Head of caudate nucleus (tissue), 42 donors: ENCODE data around the gene CCDC188.
"Not testable (repeated sequence)": the region's sequence is repeated elsewhere in the genome, so short reads cannot be mapped to it uniquely, and the experiment has no call there.

ENCODE experiments used
- DNase-seq, 42 donors: peaks; one replicate each; pipeline versions ENCODE4 v3.0.0 to v3.0.0-alpha.2; 2020 to 2021; ENCODE audit warnings: mixed read lengths in 7 of 42
- intact Hi-C: fragments of 100-400 bp; cut with DNase I; formaldehyde crosslinking; loops from one replicate; pipeline ENCODE4 v1.15.0; 2022

The CCDC188 gene

DNA sequence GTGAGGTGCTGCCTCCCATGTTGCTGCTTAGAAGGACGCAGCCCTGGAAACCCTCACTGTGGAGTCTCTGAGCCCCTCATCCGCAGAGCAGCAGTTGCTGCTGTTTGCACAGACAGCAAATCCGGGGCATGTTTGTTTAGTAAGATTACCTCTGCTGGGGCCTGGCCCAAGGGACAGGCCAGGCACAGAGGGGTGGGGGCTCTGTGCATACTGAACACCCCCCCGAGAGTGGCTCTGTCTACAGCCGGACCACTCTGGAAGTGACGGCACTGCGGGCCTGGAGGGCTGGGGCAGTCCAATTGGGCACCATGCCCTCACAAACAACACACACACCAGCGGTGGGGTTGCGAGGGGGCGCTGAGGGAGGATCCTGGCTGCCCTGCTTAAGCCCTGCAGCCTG, 22.9 kb upstream of the CCDC188 start:
- no peak for DNase-seq
- intact Hi-C loops: loop anchor here (5.0 kb wide), 1 partner anchor 84 kb away; no protein-coding TSS in a partner anchor

DNA sequence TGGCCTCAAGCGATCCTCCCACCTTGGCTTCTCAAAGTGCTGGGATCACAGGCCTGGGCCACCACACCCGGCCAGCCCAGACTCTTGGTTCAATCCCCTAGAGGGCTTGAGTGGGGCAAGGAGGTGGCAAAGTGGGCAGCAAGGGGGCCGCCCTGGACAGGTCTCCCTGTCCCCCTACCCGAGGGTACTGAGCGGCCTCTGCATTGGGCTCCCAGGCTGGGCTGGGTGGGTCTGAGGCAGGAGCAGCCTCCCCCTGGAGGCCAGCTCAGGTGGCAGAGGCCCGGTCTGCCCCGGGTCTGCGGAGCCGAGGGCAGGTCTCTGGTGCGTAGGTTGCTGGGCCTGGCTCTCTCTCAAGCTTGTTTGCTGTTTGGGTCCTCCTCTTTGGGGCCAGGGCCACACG, 22.4 kb upstream of the CCDC188 start:
- intact Hi-C loops: loop anchor here (5.0 kb wide), 1 partner anchor 84 kb away; no protein-coding TSS in a partner anchor
- no peak for DNase-seq

DNA sequence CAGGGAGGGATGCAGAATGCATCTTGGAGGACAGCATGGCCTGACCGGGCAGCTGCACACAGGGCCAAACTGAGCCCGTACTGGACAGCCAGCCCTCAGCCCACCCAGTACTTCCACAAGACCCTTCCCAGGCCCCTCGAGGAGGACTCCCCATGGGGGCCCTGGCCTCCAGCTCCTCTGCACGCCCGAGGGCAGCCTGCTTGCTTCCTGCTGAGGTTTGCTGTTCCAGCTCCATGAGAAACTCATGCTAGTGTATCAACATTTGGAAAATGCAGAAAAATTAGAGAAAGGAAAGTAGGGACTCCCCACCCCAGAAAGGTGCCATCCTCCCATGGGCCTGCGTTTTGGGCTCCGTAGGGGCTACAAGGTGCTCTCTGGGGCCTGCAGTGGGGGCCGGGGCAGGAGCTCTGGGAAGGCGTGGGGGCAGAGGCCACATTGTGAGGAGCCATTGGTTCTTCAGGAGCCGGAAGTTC, 21.3 kb upstream of the CCDC188 start:
- intact Hi-C loops: loop anchor here (5.0 kb wide), 1 partner anchor 85 kb away; no protein-coding TSS in a partner anchor
- no peak for DNase-seq

DNA sequence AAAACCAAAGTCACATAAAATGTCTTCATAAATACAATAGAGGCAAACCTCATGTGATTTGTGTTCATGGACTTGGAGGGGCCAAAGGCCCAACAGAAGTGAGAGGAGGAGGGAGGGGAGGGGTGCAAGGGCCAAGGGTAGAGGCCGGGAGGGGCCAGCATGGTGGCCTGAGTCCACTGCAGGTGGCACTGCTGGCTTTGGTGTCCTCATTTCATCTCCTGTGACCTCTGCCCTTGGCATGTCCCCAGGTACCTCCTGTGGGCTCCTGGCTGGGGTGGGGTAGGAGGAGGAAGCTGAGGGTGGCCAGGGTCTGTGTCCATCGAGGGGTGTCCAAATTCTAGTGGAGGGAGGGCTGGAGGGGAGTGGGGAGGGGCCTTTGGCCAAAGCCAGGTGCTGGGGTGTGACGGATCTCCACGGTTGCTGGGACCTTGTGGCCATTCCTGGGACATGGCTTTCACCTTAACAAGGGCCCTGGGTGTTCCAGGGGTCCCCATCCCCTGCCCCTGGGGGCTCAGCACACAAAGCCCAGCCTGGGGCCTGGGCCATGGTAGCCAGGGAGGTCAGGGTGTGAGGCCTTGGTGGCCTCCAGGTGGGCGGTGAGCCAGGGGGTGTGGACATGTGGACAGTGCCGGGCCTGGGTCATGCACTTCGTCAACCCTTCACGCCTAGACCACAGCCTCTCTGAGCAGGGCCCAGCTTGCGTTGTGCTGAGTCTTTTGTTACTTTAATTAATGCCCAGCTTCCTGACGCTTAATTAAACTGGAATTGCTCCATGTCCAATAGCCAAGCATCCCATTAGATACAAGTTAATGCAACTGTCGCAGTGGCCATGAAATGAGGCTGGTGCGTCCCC, 20.7 kb upstream of the CCDC188 start:
- intact Hi-C loops: loop anchor here (5.0 kb wide), 1 partner anchor 86 kb away; no protein-coding TSS in a partner anchor
- DNase-seq: no peak

DNA sequence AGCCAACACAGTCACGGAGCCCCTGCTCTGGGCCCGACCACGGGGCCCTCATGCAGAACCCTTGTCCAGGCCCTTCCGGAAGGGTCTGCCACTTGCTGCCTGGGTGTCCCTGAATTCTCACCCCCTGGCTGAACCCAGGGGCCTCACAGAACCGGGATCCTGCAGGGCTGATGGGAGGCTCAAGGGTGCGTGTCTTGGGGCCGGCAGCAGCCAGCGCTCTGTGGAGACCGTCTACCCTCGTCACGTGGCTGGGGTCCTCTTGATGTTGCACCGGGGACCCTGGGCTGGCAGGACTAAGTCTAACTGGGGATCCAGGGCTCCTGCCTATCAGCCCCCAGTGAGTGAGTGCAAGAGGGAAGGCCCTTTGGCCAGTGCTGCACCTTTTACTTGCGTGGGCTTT, 19.3 kb upstream of the CCDC188 start:
- no peak for DNase-seq

DNA sequence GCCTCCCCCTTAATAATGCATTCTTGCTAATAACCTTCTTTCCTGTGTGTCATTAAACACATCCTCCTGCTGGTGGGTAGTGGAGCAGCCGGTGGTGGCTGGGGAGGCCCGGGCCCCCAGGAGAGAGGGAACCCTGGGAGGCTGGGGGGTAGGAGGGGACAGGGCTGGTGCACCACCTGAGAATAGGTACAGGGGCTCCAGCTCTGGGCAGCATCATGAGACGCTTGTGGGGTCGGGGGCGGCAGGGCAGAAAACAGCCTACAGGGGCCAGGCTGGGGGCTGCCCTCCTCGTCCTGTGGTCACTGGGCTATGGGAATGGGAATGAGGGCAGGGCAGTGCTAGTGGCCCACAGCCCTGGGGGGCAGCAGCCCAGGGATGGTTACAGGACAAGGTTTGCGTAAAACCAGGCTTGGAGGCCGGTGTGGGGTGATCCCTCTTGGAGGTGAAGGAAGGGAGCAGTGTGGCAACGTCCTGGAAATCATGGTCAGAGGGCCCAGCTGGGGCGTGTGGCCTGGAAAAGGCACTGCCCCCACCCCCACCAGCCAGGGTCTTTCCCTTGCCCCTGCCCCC, 18.5 kb upstream of the CCDC188 start:
- no peak for DNase-seq
- intact Hi-C loops: loop anchor here (10.0 kb wide), 1 partner anchor 45 kb away; no protein-coding TSS in a partner anchor

More for the DNA sequence above, 19.3 kb upstream of the CCDC188 start:
- intact Hi-C loops: loop anchor here (5.0 kb wide), 1 partner anchor 87 kb away; no protein-coding TSS in a partner anchor

DNA sequence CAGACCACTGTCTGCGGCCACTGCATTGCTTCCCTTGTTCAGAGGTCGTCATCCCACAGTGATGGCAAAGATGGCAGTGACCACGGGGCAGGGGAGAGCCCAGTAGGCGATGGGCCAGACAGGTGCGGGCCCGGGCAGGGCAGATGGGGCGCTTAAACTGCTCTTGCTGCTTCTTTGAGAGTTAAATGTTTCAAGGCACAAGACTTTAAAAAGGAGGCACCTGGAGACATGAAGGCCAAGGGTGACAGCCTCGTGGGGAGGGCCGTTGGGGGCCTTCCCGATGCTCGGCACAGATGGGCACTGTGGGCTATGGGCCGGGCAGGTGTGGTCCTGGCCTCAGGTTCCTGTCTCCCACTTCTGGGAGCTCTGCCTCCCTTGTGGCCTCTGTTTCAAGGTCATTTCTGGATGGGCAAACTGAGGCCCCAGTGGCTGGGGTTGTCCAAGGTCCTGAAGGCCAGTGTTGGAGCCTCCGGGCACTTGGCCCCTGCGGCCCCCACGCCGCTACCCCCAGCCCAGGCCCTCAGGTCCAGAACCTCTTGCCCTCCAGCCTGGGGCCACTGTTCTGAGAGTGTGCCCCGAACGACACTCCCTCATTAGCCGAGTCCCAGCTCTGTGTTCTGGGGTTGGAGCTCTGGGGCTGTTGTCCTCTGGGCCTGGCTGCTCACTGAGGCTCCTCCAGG, 16.9 kb upstream of the CCDC188 start:
- no peak for DNase-seq
- intact Hi-C loops: loop anchor here (10.0 kb wide), 1 partner anchor 47 kb away; no protein-coding TSS in a partner anchor

DNA sequence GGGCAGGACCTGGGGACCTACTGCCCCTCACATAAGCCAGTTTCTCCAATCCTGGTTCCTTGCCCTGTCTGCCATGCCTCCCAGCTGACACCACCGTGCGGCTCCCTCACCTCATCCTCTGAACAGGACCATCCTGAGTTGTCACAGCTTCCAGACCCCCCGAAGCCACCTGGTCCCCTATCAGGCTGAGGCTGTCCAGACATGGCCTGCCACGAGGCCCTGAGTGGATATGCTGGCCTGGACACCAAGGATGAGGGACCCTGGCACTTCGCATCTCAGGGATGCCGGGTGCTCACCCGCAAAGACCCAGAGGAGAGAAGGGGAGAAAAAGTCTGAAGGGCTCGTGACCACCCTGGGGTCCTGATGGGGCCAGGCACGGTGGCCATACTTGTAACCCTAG, 15.8 kb upstream of the CCDC188 start:
- DNase-seq: no peak
- intact Hi-C loops: loop anchor here (10.0 kb wide), 1 partner anchor 48 kb away; no protein-coding TSS in a partner anchor

DNA sequence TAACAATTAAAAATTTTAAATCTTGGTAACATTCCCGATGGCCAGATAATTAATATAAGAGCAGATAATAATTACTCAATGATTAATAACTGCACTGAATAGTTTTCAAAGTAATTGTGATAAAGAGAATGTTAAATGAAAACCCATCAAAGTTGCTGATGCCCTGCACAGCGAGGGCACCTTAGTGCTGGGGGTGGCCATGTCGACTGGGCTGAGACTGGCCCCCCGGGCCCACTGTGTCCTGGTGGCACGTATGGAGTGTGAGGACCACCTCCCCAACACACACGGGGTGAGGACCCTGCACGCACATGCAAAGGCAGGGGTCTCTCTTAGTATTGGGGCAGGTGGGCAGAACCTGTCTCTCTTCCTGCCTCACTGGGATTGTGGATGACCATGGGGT, 15.1 kb upstream of the CCDC188 start:
- DNase-seq: no peak
- intact Hi-C loops: loop anchor here (10.0 kb wide), 1 partner anchor 49 kb away; no protein-coding TSS in a partner anchor

DNA sequence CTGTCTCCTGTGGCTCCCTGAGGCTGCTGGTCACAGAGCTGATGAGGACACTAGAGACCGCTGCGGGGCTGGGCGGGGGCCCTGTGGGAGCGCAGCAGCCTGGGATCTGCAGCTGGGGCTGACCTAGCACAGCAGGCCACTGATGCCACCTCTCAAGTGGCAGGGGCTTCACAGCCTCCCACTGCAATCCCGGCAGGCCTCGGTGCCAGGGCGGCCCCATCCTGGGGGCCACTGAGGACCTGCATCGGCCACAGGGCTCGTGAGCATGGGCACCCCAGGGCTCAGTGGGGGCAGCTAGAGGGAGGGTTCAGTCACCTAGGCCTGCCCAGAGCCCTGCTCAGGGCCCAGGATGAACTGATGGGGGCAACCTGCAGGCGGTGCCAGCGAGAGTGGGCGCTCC, 14.6 kb upstream of the CCDC188 start:
- DNase-seq: no peak
- intact Hi-C loops: loop anchor here (10.0 kb wide), 1 partner anchor 49 kb away; no protein-coding TSS in a partner anchor

DNA sequence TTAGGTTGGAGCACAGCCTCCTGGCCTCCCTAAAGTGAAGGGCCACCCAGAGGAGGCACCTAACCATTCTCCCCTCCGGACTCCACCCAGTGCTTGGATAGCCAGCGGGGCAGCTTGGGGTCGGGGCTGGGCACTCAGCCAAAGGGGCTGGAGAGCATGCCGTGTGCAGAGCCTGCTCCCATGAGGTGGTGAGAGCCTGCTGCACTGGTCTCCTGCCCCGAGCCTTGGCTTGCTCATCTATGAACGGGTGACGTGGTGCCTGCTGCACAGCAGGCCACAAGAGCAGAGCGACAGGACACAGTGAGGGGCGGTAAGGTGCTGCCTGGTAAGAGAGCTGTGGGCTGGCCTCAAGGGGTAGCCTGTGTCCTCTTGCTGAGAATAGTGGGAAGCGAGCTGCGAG, 14.0 kb upstream of the CCDC188 start:
- intact Hi-C loops: loop anchor here (10.0 kb wide), 1 partner anchor 50 kb away; no protein-coding TSS in a partner anchor
- DNase-seq: no peak

DNA sequence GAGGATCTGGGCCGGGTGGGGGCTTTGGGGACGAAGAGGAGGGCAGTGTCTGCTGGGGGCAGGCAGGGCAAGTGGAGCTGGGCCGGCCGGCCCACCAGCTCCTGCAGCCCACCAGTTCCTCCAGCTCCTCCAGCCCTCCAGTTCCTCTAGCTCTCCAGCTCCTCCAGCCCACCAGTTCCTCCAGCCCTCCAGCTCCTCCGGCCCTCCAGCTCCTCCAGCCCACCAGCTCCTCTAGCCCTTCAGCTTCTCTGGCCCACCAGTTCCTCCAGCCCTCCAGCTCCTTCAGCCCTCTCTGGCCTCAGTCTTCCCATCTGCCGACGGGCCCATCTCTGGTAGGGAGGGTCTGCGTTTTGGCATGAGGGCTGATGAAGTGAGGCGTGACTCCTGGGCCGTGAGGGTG, 9.2 kb upstream of the CCDC188 start:
- intact Hi-C loops: loop anchor here (10.0 kb wide), 1 partner anchor 55 kb away; no protein-coding TSS in a partner anchor
- DNase-seq: no peak

DNA sequence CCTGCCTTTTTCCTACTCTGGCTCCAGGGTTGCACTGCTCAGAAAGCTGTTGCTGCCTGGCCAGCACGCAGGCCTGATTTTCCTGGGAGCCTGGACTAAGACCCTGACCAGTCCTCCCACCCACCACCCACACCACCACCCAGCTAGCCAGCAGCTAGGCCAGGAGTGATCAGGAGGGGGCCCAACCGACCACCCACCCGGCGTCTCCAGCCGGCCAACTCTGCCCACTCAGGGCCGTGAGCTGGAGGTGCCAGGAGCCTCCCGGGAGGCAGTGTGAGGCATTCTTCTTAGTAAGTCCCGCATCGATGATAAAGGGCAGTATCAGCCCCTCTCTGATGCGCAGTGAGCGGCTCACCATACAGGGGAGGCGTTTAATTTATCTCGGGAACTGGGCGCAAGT, 8.7 kb upstream of the CCDC188 start:
- intact Hi-C loops: loop anchor here (5.0 kb wide), 2 partner anchors 108 to 128 kb away; partner anchors contain the start of gene RTN4R
- not testable (repeated sequence) for DNase-seq

DNA sequence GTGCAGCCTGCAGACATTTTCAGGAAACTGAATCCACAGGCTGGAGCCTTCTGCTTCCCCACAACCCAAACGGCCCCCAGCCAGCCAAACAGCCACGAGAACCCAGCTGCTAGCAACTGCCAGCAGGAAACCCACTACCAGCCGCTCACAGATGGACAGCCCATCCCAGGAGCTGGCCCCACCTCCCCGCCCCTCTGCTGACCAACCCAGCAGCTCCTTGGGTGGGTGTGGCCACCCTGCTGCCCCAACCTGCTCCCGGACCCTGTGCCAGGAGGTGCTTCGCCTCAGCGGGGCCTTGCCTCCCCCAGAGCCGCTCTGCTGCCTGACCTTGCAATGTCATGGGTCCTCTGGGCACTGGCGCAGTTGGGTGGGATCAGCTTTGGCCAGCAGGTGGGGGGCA, 8.2 kb upstream of the CCDC188 start:
- intact Hi-C loops: loop anchor here (5.0 kb wide), 2 partner anchors 108 to 128 kb away; partner anchors contain the start of gene RTN4R
- DNase-seq: no peak

DNA sequence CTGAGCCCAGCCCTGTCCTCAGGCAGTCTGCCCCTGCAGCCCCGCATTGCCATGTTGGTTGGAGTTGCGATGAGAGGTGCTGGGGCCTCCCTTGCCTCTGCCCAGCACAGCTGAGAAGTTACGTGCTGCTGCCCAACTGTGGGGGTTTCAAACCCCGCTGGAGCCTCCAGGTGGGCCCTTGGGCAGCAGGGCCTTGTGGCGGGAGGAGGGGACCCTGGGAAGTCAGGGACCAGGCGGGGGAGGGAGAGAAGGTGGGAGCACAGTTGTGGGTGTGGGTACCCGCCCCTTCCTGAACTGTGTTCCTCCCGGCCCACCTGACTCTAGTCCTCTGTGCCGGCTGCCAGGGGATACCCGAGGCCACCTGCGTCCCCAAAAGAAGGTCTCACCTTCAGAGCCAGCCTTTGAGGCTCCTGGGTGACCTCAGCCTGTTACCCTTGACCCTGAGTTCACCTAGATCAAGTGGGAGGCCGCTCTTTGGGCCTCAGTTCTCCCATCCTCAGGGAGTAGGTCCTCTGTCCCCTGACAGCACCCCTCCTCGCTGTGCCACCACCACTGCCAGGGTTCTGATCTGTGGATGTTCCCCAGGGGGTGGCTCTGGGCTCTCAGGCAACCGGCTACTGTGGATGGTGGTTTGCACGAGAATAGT, 7.7 kb upstream of the CCDC188 start:
- intact Hi-C loops: loop anchor here (5.0 kb wide), 2 partner anchors 109 to 129 kb away; partner anchors contain the start of gene RTN4R
- no peak for DNase-seq

DNA sequence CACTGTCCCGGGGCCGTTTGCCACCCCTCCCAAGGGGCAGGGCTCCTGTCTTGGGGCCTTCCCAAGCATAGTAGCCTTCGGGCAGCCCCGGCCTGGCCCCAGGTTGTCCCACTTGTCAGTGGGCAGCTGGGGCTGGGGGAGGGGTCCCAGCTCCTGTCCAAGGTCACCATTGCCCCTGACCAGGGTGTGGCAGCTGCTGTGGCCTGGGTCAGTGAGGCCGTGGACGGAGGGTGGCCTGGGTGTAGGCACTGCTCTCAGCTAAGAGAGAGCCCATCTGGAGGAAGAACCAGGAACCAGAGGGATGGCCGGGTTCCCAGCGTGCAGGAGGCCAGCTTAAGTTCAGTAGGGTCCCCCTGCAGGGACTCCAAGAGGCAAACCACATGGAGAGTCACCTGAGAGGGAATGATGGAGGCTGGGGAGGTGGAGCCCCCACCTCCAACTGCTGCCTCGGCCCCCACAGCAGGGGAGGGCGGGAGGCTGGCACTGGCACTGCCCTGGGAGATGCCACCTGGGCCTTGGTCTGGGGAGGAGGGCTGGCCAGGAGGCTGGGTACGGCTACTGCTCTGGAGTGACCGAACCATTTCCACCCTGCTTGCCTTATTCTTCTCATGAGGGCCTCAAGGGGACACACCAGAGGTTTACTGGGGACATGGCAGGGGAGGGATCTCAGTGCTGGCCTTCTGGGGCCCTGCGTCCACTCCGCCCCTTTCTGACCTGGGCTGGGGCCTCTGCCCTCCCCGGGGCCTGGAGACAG, 6.8 kb upstream of the CCDC188 start:
- no peak for DNase-seq
- intact Hi-C loops: loop anchor here (5.0 kb wide), 2 partner anchors 110 to 130 kb away; partner anchors contain the start of gene RTN4R

DNA sequence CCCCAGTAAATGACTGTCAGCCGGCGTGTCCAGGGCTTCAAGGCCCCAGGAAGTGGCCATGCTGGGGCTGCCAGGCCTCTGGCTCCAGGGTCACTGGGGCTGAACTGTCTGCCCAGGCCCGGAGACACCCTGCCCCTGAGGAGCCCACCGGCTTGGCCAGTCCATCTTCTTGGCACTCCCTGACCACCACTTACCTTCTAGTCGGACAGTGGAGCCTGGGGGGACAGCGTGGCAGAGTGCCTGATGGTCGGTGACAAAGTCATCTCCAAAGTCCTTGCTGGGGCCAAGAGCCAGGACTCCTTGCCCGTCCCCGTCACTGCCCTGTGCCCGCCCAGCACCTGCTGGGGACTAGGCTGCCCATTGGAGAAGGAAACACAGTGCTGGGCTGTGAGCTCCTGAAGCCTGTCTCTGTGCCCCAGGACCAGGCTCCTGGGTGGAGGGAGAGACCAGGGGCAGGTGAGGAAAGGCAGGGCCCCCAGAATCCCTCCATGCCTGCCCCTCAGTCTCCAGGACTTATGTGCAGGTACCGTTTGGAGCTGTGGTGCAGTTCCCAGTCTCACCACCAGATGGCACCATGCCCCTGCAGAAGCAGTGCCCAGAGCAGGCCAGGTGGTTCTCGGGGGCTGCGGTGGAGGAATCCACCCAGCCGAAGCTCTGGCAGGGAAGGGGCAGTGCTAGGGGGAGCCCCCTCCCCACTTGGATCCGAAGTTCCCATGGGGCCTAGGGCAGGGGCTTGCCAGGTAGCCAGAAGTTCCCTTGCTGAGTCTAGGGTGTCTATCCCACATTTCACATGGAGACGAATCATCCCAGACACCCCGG, 6.0 kb upstream of the CCDC188 start:
- DNase-seq: peak; percentile 61 to 97 (median 90)
- intact Hi-C loops: loop anchor here (5.0 kb wide), 2 partner anchors 110 to 130 kb away; partner anchors contain the start of gene RTN4R
